Measurements from ENCODE around the gene DENND4C. TPM values are rescaled to one million over a fixed set of nuclear protein-coding genes. Genes with fewer than 3 reads are reported as not detected.

Gene DENND4C
- total and polyA plus RNA-seq, 4 donors: 25.7 to 90.2 (median 45.1) TPM

DNA sequence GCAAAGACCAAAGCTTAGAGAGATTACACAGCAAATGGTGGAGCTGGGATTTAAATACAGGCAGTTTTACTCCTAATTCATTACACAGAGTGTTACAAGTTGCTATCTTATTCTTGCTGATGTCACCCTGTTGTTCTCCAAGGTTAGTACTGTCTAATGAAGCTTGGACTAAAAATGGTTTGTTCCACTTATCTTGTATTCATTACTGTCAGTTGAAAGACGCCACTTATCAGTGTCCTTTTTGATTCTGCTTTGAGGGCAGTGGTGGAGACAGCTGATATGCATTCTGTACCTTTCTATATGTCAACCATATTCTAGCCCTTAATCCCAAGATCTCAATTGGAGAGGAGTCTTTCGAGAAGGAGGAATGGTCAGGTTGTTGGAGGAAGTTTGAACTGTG, 14.0 kb upstream of the DENND4C start:
- no peaks in the 10 kb centered on the region for H3K9me3 ChIP-seq (ENCODE audit: control insufficient read depth, insufficient read depth, low read length)
- WGBS (ENCODE audit: insufficient coverage): no CpG with 5 or more reads among the region's 2 CpGs
- H3K4me1 ChIP-seq (ENCODE audit: control insufficient read depth, insufficient read depth, low read length): no peaks in the 10 kb centered on the region
- no peaks in the 10 kb centered on the region for H3K27me3 ChIP-seq (ENCODE audit: control insufficient read depth, insufficient read depth, low read length)
- no peak overlapping the region for H3K4me3 ChIP-seq (ENCODE audit: low read depth, low read length)
- no peaks in the 10 kb centered on the region for H3K36me3 ChIP-seq (ENCODE audit: control insufficient read depth, insufficient read depth, low read length)
- H3K27ac ChIP-seq (ENCODE audit: low read depth, low read length): no peak overlapping the region
- no peak for DNase-seq (ENCODE audit: low read depth in 4 of 6, low spot score in 6 of 6)

DNA sequence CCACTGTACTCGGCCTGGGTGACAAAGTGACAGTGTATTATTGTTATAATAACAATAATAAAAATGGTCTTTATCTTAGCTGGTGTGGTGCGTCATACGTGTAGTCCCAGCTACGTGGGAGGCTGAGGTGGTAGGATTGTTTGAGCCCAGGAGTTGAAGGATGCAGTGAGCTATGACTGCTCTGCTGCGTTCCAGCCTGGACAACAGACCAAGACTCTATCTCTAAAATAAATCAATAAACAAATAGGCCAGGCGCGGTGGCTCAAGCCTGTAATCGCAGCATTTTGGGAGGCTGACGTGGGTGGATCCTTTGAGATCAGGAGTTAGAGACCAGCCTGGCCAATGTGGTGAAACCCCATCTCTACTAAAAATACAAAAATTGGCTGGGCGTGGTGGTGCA, 9.2 kb upstream of the DENND4C start:
- no peaks in the 10 kb centered on the region for H3K27me3 ChIP-seq (ENCODE audit: control insufficient read depth, insufficient read depth, low read length)
- 100% methylated on average over 3 of the region's 10 CpGs for WGBS (ENCODE audit: insufficient coverage)
- H3K4me3 ChIP-seq (ENCODE audit: low read depth, low read length): no peak overlapping the region
- no peaks in the 10 kb centered on the region for H3K36me3 ChIP-seq (ENCODE audit: control insufficient read depth, insufficient read depth, low read length)
- H3K9me3 ChIP-seq (ENCODE audit: control insufficient read depth, insufficient read depth, low read length): no peaks in the 10 kb centered on the region
- DNase-seq (ENCODE audit: low read depth in 4 of 6, low spot score in 6 of 6): no peak
- no peaks in the 10 kb centered on the region for H3K4me1 ChIP-seq (ENCODE audit: control insufficient read depth, insufficient read depth, low read length)
- no peak overlapping the region for H3K27ac ChIP-seq (ENCODE audit: low read depth, low read length)

DNA sequence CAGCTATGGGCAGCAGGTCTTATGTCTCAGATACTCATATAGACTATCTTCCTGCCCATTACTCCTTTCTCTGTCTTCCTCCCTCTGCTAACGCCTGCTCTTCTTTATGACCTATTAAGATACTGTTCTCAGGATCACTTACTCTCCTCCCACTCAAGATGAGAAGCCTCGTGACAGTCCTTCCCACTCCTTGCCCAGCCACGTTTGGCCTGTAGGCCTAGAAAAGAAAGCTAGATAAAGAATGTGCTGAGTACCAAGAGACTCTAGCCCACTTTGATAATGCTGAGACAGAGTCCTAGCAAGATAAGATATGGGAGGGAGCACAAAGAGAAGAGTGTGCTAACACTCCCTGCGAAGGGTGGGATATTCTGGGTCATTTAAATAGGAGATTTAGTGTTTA, 6.8 kb upstream of the DENND4C start:
- no peak overlapping the region for H3K27ac ChIP-seq (ENCODE audit: low read depth, low read length)
- no peak for DNase-seq (ENCODE audit: low read depth in 4 of 6, low spot score in 6 of 6)
- 68% methylated on average over 2 of the region's 4 CpGs for WGBS (ENCODE audit: insufficient coverage)
- no peak overlapping the region for H3K4me3 ChIP-seq (ENCODE audit: low read depth, low read length)
- H3K36me3 ChIP-seq (ENCODE audit: control insufficient read depth, insufficient read depth, low read length): no peaks in the 10 kb centered on the region
- no peaks in the 10 kb centered on the region for H3K9me3 ChIP-seq (ENCODE audit: control insufficient read depth, insufficient read depth, low read length)
- no peaks in the 10 kb centered on the region for H3K27me3 ChIP-seq (ENCODE audit: control insufficient read depth, insufficient read depth, low read length)
- H3K4me1 ChIP-seq (ENCODE audit: control insufficient read depth, insufficient read depth, low read length): no peaks in the 10 kb centered on the region

DNA sequence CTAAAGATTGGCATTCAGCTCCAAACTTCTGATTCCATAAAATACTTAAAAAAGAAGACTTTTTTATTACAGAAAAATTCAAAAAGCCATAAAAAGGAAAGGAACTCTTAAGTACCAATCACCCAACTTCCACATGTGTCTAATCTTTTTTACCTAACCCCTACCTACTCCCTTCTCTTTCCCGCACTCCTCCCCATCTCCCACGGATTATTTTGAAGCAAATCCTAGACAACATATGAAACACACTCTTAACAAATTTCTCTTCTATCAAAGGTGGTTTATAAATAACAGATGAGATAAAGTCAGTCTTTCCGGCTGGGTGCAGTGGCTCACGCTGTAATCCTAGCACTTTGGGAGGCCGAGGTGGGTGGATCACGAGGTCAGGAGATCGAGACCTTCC, 5.9 kb upstream of the DENND4C start:
- no peak for DNase-seq (ENCODE audit: low read depth in 4 of 6, low spot score in 6 of 6)
- Histone ChIP-seq H3K9me3 (ENCODE audit: control insufficient read depth, insufficient read depth, low read length) (no peaks in the 10 kb centered on the region), H3K4me3 (ENCODE audit: low read depth, low read length) (no peak overlapping the region), H3K27ac (ENCODE audit: low read depth, low read length) (no peak overlapping the region), H3K36me3 (ENCODE audit: control insufficient read depth, insufficient read depth, low read length) (no peaks in the 10 kb centered on the region), H3K4me1 (ENCODE audit: control insufficient read depth, insufficient read depth, low read length) (peaks cover under 1% of the 10 kb centered on the region), H3K27me3 (ENCODE audit: control insufficient read depth, insufficient read depth, low read length) (no peaks in the 10 kb centered on the region)
- WGBS (ENCODE audit: insufficient coverage): 98% methylated on average over 5 of the region's 7 CpGs

DNA sequence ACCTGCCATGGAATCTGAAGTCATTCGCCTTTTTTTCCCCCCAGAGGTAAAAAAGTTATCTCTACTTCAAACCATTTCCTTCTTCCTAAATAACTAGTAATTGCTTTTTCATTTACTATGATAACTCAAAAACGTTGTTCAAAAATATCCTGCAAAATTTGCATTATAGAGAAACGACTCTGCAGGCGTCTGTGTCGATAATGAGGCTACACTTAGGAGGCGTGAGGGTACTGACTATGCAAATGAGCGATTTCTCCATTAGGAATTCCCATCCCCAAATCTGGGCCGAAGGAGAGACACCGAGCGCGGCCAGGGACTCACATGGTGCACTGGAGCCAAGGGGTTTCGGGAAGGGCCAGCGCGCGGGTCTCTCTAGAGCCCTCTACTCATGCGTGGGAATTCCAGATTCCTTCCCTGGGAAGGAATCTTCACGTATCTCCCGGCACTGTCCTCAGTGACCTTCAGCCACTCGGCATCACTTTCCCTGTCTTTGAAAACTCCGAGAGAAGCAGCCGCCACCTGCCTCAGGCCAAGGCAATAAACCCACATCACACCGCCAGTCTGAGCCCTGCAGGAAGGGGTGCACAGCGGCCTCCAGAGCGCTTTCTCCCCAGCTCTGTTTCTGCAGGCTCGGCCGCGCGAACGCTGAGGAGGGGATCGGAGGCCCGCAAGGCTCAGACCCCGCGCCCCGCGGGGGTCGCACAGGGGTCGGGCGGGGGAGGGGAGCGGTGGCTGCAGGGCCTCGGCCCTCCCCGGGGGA, 718 bp upstream of the DENND4C start:
- DNase-seq (ENCODE audit: low read depth in 4 of 6, low spot score in 6 of 6): peak in 4 of 6 donors; percentile 33 to 73 (median 66)
- H3K4me1 ChIP-seq (ENCODE audit: control insufficient read depth, insufficient read depth, low read length): peaks cover 8% of the 10 kb centered on the region
- no peaks in the 10 kb centered on the region for H3K27me3 ChIP-seq (ENCODE audit: control insufficient read depth, insufficient read depth, low read length)
- peak overlapping the region; percentile 85 for H3K4me3 ChIP-seq (ENCODE audit: low read depth, low read length)
- H3K36me3 ChIP-seq (ENCODE audit: control insufficient read depth, insufficient read depth, low read length): no peaks in the 10 kb centered on the region
- WGBS (ENCODE audit: insufficient coverage): 0% methylated on average over 27 of the region's 41 CpGs
- H3K27ac ChIP-seq (ENCODE audit: low read depth, low read length): peak overlapping the region; percentile 94
- H3K9me3 ChIP-seq (ENCODE audit: control insufficient read depth, insufficient read depth, low read length): no peaks in the 10 kb centered on the region

DNA sequence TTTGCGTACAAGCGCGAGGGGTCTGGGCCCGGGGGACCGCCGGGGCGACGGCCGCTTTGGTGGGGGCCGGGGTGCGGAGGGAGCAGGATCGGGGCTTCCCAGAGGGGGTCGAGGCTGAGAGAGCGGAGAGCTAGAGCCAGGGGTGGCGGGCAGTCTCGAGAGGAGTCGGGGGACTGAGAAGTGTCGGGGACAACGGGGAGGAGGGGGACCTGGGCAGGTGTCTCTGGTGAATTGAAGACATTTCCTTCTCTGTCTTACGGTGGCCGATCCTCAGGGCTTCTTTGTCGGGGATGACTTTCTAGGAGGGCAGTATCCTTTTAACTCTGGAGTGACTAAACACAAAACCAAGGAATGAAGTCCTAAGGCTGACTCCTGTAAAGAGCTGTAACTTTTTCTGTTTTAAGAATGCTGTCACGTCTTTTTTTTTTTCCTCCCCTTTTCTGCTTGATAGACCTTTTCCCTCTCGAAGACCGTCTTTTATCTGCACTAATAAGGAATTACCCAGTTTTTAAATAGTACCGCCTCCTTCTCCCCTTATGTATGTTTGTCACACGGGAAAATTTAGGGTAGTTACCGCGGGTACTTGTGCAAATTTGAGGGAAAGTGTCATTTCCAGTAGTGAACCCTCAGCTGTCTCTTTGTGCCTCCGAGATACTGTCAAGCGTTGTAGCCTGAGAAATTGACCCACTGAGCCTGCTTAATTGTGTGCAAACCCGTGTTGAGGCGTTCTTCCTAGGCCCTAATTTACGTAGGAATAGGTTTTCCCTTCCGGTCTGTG, 822 bp downstream of the DENND4C start:
- Histone ChIP-seq H3K4me3 (ENCODE audit: low read depth, low read length) (peak overlapping the region; percentile 85), H3K4me1 (ENCODE audit: control insufficient read depth, insufficient read depth, low read length) (peaks cover 8% of the 10 kb centered on the region), H3K27ac (ENCODE audit: low read depth, low read length) (peak overlapping the region; percentile 94), H3K36me3 (ENCODE audit: control insufficient read depth, insufficient read depth, low read length) (no peaks in the 10 kb centered on the region), H3K9me3 (ENCODE audit: control insufficient read depth, insufficient read depth, low read length) (no peaks in the 10 kb centered on the region), H3K27me3 (ENCODE audit: control insufficient read depth, insufficient read depth, low read length) (no peaks in the 10 kb centered on the region)
- WGBS (ENCODE audit: insufficient coverage): 0% methylated on average over 27 of the region's 35 CpGs
- DNase-seq (ENCODE audit: low read depth in 4 of 6, low spot score in 6 of 6): peak in 3 of 6 donors; percentile 38 to 57 (median 46)

DNA sequence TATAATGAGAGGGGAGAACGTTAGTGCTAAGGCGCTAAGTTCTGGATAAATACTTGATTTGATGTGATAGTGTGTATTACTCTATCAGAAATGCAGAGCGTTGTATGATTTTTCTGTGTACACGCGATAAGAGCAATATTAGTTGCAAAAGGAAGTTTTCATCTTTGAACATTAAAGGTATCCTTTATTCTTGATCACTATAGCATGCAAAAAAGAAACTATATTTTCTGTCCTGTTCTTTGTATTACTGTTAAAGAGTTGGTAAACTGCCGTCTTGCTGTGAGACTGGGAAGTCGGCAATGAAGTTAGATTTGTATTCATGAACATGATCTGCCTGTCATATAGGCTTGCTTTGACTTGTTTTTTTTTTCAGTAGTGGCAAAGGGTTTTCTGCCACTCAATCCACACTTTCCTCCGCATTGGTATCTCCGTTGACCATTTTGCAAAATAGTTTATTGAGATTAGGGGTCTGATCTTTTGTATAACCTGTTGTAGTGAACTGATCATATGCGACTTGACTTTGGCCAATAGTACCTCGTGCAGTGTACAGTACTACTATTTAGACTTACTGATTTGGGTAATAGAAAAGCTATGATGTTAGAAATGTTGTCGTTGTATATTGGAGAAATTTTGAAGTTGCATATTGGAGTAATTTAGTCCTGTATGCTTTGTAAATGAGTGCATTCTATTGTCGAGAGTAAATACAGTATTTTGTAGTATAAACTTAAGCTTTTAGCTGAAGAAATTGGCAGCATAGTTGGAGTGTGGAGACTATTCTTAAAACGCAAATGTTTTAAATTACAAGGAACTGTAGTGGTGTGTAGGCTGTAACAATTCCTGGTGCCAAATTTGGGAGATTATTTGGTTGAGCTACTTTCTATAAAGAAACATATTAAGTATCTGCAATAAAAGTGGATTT, 1.7 kb downstream of the DENND4C start:
- no peaks in the 10 kb centered on the region for H3K36me3 ChIP-seq (ENCODE audit: control insufficient read depth, insufficient read depth, low read length)
- no peaks in the 10 kb centered on the region for H3K27me3 ChIP-seq (ENCODE audit: control insufficient read depth, insufficient read depth, low read length)
- WGBS (ENCODE audit: insufficient coverage): 19% methylated on average over 4 of the region's 14 CpGs
- H3K4me1 ChIP-seq (ENCODE audit: control insufficient read depth, insufficient read depth, low read length): peaks cover 8% of the 10 kb centered on the region
- H3K27ac ChIP-seq (ENCODE audit: low read depth, low read length): peak overlapping the region; percentile 94
- DNase-seq (ENCODE audit: low read depth in 4 of 6, low spot score in 6 of 6): peak in 3 of 6 donors; percentile 18 to 28 (median 26)
- no peaks in the 10 kb centered on the region for H3K9me3 ChIP-seq (ENCODE audit: control insufficient read depth, insufficient read depth, low read length)
- peak overlapping the region; percentile 85 for H3K4me3 ChIP-seq (ENCODE audit: low read depth, low read length)

DNA sequence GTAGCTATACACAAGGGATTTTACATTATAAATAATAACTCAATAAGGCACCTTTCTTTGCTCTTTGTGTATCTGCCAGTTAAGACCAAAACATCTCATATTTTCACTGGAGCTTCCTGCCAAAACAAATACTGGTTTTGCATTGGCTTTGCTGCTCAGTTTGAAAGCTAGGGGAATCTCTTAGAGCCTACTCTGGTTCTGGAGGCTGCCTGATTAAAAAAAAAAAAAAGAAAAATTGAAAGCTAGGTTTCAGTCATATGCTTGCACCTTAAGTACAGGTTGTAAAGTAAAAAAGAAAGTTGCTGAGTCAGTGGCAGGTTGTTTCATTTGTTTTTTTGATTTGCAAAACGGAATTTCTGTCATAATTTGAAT, 2.3 kb downstream of the DENND4C start:
- H3K36me3 ChIP-seq (ENCODE audit: control insufficient read depth, insufficient read depth, low read length): no peaks in the 10 kb centered on the region
- WGBS (ENCODE audit: insufficient coverage): no CpG with 5 or more reads among the region's 1 CpG
- no peaks in the 10 kb centered on the region for H3K9me3 ChIP-seq (ENCODE audit: control insufficient read depth, insufficient read depth, low read length)
- no peaks in the 10 kb centered on the region for H3K27me3 ChIP-seq (ENCODE audit: control insufficient read depth, insufficient read depth, low read length)
- H3K4me1 ChIP-seq (ENCODE audit: control insufficient read depth, insufficient read depth, low read length): peaks cover 8% of the 10 kb centered on the region
- peak overlapping the region; percentile 94 for H3K27ac ChIP-seq (ENCODE audit: low read depth, low read length)
- peak overlapping the region; percentile 85 for H3K4me3 ChIP-seq (ENCODE audit: low read depth, low read length)
- peak in 1 of 6 donors; percentile 46 for DNase-seq (ENCODE audit: low read depth in 4 of 6, low spot score in 6 of 6)

DNA sequence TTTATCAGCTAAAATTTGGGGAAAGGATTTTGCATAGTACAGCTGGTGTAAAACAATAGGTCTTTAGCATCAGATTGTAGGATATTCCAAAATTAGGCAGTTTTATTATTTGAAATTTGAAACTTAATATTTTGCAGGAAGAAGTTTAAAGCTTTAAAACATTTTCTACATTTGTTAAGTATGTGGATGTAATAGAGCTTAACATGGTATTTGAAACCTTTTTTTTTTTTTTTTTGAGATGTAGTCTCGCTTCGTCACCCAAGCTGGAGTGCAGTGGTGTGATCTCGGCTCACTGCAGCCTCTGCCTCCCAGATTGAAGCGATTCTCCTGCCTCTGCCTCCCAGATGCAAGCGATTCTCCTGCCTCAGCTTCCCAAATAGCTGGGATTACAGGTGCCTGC, 2.9 kb downstream of the DENND4C start:
- no peaks in the 10 kb centered on the region for H3K36me3 ChIP-seq (ENCODE audit: control insufficient read depth, insufficient read depth, low read length)
- peaks cover 8% of the 10 kb centered on the region for H3K4me1 ChIP-seq (ENCODE audit: control insufficient read depth, insufficient read depth, low read length)
- H3K27me3 ChIP-seq (ENCODE audit: control insufficient read depth, insufficient read depth, low read length): no peaks in the 10 kb centered on the region
- H3K4me3 ChIP-seq (ENCODE audit: low read depth, low read length): no peak overlapping the region
- H3K9me3 ChIP-seq (ENCODE audit: control insufficient read depth, insufficient read depth, low read length): no peaks in the 10 kb centered on the region
- 74% methylated on average over 4 of the region's 5 CpGs for WGBS (ENCODE audit: insufficient coverage)
- H3K27ac ChIP-seq (ENCODE audit: low read depth, low read length): no peak overlapping the region
- DNase-seq (ENCODE audit: low read depth in 4 of 6, low spot score in 6 of 6): no peak
